Hypothalamus (tissue), 51 donors: Measurements from ENCODE around the gene RNASEH2A.

Experiments used
- DNase-seq, 51 donors: peaks; one replicate each; lab custom pipeline; 2025; lab: John Stamatoyannopoulos, UW

Gene RNASEH2A

GRCh38 chr19:12806242-12807081, at the start of gene RNASEH2A:
RNASEH2A (plus strand) TSS chr19:12806584; CDS start chr19:12806674, 90 bp downstream.
- peak in 48 of 51 donors; percentile 17 to 92 (median 78) for DNase-seq

GRCh38 chr19:12757544-12758274, 48.7 kb upstream of the RNASEH2A start:
- peak in 42 of 51 donors; percentile 4 to 75 (median 38) for DNase-seq

DNA sequence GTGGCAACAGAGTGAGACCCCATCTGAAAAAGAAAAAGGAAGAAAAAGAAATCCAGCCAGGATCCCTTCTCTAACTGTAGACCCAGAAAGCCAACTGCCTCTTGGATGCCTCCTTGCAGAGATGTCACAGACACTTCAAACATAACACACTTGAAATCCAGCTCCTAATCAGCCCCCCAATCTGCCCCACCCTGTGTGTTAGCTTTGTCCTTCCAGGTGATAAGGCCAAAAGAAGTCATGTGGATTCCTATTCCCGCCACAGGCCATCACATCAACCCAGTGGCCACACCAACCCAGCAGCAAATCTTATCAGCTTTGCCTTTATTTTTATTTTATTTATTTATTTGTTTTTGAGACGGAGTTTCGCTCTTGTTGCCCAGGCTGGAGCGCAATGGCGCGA, 46.7 kb upstream of the RNASEH2A start:
- DNase-seq, result no peak

DNA sequence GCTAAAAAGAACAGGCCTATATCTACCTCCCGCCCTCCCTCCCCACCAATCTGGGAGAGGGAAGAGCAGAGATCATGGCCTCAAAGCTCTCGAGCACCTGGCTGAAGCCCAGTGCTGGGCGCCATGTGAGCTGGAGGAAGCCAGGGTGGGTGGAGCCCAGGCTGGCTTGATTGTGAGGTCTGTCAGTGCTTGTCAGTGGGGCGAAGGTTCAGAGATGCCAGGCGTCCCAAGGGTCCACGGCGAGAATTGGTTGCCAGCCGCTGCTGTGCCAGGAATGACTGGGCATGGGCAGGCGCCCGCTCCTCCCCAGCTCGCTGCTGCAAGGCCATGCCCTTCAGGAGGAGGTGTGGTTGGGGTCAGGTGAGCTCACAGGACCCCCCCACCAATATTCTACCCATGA, 43.3 kb upstream of the RNASEH2A start:
- no peak for DNase-seq

GRCh38 chr19:12764698-12765097, 41.7 kb upstream of the RNASEH2A start:
- DNase-seq, result no peak

DNA sequence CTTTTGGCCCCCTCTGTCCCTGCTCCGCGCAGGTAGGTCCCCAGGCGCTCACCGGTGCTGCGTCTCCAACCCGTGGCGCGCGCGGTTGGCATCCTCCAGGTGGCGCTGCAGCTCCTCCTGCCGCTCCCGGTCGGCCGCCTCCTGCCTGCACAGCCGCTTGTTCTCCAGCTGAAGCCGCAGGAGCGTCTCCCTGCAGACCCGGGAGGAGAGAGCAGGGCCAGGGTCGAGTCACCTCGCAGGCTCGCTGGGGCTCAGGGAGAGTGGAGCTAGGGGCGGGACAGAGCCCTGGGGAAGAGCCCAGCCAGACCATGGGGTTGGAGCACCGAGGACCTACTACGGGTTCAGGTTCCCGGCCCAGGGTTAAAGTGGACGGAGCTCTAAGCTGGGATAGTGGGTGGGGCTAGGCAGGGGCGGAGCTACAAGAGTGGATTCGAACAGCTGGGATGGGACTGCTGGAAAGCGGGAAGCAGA, 40.3 kb upstream of the RNASEH2A start:
- peak in 37 of 51 donors; percentile 14 to 82 (median 50) for DNase-seq

DNA sequence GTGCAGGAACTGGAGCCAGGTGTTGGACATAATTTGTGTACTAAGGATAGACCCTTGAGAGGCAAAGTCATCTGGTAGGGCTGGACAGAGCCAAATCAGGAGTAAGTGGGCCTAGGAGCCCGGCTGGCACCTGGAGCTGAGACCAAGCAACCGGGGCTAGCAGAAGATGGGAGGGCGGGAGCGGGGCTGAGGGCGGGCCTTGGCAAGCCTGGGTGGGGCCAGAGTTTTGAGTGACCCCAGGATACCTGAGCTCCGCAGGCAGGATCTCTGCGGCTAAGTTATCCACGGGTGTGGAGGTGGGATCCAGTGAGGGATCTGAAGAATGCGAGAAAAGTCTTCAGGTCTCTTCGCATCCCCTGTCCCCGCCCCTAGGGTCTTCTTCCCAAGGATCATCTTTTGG, 39.2 kb upstream of the RNASEH2A start:
- DNase-seq, result no peak

- DNase-seq, result no peak
These were observed 38.7 kb upstream of the RNASEH2A start for GRCh38 chr19:12767666-12768065.

DNA sequence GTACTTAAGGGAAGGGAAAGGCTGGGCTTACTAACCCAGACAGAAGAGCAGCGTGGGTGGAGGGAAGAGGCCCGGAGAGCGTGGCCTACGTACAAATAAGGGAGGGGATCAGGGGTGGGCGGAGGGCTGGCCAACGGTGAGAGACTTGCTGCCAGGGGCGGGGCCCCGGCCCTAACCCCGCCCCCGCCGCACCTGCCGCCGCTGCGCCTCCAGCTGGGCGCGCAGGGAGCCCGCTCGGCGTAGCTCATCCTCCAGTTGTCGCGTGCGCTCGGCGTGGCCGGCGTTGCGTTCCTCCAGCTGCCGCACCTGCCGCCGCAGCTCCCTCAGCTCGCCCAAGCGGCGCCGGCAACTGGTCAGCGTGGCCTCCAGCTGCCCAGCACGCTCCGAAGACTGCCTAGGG, 36.7 kb upstream of the RNASEH2A start:
- DNase-seq, result no peak

- DNase-seq, result no peak
These were observed 35.5 kb upstream of the RNASEH2A start for GRCh38 chr19:12770922-12771321.

DNA sequence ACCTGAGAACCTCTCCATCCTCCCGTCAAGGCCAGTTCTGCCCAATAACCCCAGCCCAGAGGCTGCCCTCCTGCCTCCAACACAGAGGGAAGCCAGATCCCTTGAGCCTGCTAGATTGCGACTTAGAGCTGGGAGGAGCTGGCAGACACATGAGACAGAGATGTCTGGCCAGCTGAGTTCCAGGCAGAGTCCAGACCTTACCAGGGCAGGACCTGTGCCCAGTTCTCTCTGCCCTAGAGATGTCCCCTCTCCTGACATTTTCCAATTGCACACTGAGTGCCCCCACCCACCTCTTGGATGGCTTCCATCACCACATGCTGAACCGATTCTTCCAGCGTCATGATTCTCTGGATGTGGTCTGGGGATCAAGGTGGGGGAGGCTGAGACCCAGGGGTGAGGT, 34.1 kb upstream of the RNASEH2A start:
- DNase-seq, result no peak

- DNase-seq, result no peak
These were observed 32.8 kb upstream of the RNASEH2A start for GRCh38 chr19:12773571-12773970.

GRCh38 chr19:12774588-12775555, 31.5 kb upstream of the RNASEH2A start, which contains the start of gene HOOK2:
HOOK2 (minus strand) TSS chr19:12775552; CDS start chr19:12775449, 103 bp downstream.
- peak in 15 of 51 donors; percentile 17 to 63 (median 52) for DNase-seq

GRCh38 chr19:12777217-12778016, 29.0 kb upstream of the RNASEH2A start:
- DNase-seq, result peak in 47 of 51 donors; percentile 16 to 86 (median 65)

GRCh38 chr19:12778017-12778904, 28.1 kb upstream of the RNASEH2A start:
- DNase-seq, result peak in 40 of 51 donors; percentile 10 to 84 (median 52)

- peak in 1 of 51 donors; percentile 20 for DNase-seq
These were observed 27.6 kb upstream of the RNASEH2A start for GRCh38 chr19:12778905-12779161.

GRCh38 chr19:12779162-12779993, 27.0 kb upstream of the RNASEH2A start:
- DNase-seq, result peak in 20 of 51 donors; percentile 6 to 71 (median 28)

- DNase-seq, result peak in 2 of 51 donors; percentile 63 to 75
These were observed 24.3 kb upstream of the RNASEH2A start for GRCh38 chr19:12782174-12782423.
